Measurements from ENCODE around the gene ENTPD8. TPM values are rescaled to one million over a fixed set of nuclear protein-coding genes. Genes with fewer than 3 reads are reported as not detected.

ENTPD8 gene
- total RNA-seq, 1 donor from 2014 or later: not detected

- ATAC-seq: peak; percentile 20
Measured at GRCh38 chr9:137445930-137446431, 4.8 kb upstream of the ENTPD8 start.

DNA sequence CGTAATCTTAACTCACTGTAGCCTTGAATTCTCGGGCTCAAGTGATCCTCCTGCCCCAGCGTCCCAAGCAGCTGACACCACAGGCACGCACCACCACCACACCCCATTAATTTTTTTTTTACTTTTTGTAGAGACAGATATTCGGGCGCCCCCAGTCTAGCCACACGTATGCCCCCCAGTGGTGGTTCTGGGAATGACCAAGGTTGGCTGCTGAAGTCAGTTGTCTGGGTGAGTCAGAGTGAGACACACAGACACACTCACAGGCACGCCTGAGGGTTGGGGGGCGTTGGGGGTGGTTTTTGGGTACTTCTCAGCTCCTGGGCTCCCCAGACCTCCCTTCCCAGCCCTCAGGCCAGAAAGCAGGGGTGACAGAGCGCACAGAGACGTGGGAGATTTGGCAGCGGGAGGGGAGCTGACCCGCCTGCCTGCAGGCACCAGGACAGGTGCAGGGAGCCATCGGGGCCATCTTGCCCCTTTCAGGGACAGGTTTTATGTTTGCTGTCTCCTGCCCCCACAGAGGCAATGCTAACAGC lies 4.2 kb upstream of the ENTPD8 start:
- peak; percentile 81 for ATAC-seq

DNA sequence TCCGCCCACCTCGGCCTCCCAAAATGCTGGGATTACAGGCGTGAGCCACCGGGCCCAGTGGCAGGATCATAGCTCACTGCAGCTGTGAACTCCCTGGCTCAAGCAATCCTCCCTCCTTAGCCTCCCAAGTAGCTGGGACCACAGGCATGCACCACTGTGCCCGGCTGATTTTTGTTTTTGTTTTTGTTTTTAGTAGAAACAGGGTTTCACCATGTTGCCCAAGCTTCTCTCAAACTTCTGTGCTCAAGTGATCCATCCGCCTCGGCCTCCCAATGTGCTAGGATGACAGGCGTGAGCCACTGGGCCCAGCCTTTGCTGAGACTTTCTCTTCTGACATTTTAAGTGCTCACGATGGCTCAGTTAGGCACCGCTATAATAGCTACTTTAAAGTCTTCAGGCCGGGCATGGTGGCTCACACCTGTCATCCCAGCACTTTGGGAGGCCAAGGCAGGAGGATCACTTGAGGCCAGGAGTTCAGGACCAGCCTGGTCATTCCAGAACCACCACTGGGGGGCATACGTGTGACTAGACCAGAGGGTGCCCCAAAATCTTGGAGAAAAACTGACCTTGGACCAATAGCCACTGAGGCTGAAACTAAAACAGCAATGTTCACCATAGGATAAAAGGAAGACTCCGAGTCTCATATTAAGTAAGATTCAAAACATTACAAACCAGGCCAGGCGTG lies 3.1 kb upstream of the ENTPD8 start:
- no peak for ATAC-seq

- ATAC-seq: no peak
Measured at GRCh38 chr9:137441935-137442321, 771 bp upstream of the ENTPD8 start.

GRCh38 chr9:137439158-137439714 lies 1.9 kb downstream of the ENTPD8 start:
- no peak for ATAC-seq

DNA sequence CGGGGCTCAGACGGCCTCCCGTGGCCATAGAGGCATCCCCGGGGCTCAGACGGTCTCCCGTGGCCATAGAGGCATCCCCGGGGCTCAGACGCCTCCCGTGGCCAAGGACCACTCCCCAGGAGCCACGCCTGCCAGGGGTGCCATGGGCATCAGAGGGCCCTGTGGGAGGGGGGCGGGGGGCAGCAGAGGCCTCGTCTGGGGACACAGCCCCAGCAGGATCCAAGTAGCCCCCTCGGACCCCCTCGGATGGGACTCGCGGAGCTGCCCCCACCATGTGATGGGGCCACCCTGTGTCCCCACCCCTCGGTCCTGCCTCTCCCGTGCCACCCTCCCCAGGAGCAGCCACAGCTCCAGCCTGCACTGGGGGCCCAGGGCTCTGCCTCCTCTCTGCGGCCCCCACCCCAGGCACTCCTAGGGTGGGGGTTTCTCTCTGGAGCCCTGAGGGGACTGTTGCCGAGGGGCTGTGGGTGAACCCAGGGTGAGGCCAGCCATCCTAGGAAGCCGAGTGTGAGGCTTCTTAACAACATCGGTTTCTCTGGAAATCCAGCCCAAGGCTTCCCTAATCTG lies 2.5 kb downstream of the ENTPD8 start:
- ATAC-seq: no peak

DNA sequence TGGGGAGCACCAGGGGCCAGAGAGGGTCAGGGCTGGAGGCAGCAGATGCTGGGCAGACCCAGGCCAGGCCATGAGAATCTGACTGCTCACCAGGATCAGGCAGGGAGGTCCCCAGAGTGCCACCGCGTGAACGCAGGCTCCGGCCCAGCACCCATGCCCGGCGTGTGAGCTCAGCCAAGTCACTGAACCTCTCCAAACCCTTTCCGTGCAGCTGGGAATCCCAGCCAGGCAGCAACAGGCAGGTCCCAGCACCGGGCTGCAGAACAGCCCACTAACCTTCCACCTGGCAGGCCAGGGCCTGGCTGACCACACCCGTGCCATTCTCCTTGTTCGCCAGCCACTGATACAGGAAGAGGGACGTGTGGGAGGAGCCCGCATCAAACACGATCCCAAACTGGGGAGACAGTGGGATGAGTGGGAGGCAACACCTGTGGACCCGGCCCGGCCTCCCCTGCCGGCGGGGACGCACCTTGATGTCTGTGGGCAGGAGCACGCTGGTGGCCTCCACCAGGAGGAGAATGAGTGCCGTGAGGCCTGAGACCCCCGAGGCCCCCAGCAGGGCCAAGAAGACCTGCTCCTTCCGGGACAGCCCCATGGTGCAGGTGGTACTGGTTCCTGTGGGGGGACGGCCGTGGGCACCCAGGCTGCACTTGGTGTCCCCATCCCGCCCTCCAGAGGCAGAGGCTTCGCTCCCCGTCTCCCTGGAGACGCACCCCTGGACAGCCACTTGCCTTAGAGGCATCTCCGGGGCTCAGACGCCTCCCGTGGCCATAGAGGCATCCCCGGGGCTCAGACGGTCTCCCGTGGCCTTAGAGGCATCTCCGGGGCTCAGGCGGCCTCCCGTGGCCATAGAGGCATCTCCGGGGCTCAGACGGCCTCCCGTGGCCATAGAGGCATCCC lies 3.2 kb downstream of the ENTPD8 start:
- ATAC-seq: no peak

DNA sequence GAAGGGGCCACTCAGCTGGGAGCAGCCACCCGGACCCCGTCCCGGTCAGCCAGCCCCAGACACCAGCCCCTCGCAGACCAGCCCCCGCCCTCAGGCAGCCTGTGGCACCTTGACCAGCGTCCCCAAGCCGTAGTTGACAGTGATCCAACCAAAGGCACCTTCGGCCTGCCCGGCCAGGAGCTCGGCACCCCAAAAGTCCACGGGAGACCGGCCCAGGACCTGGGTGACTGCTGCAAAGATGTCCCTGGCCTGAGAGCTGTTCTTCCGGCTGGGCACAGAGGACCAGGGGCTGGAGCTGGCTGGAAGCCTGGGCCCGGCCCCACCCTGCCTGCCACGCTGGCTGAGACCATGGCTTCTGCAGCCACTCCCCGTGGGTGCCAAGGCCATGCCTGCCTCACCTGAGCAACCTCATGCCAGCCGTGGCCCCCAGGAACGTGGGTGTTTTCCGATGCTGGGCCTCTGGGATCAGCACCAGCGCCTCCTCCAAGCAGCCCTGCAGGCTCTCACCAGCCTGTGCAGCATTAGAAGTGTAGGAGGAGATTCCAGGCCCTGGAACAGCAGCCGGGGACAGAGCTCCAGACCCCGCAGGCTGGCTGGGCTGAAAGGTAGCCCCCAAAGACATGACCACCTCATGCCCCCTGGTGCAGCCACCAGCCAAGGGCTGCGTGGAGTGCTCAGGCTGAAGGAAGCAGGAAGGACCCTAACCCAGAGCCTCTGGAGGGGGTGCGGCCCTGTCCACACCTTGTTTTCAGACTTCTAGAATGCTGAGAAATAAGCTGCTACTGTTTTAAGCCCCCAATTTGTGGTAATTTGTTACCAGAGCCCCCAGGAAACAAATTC lies 4.2 kb downstream of the ENTPD8 start:
- no peak for ATAC-seq

GRCh38 chr9:137435980-137436760 lies 5.0 kb downstream of the ENTPD8 start:
- ATAC-seq: peak; percentile 60

GRCh38 chr9:137435381-137435891 lies 5.7 kb downstream of the ENTPD8 start:
- no peak for ATAC-seq

- ATAC-seq: no peak
Measured at GRCh38 chr9:137434498-137435380, 6.4 kb downstream of the ENTPD8 start.

DNA sequence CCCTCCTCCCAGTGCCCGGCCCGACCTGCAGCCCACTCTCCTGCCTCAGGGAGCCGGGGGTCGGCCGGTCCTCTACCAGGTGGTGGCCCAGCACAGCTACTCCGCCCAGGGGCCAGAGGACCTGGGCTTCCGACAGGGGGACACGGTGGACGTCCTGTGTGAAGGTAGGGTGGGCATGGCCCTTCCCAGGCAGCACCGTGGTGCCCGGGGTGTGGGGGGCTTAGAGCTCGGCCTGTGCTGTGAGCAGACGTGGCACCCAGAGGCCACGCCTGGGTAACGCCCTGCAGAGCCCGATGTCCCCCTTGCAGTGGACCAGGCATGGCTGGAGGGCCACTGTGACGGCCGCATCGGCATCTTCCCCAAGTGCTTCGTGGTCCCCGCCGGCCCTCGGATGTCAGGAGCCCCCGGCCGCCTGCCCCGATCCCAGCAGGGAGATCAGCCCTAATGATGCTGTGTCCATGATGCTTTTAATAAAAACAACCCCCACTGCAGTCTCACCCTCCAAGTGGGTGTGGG lies 7.2 kb downstream of the ENTPD8 start:
- ATAC-seq: no peak

GRCh38 chr9:137433349-137433915 lies 7.7 kb downstream of the ENTPD8 start:
- no peak for ATAC-seq

DNA sequence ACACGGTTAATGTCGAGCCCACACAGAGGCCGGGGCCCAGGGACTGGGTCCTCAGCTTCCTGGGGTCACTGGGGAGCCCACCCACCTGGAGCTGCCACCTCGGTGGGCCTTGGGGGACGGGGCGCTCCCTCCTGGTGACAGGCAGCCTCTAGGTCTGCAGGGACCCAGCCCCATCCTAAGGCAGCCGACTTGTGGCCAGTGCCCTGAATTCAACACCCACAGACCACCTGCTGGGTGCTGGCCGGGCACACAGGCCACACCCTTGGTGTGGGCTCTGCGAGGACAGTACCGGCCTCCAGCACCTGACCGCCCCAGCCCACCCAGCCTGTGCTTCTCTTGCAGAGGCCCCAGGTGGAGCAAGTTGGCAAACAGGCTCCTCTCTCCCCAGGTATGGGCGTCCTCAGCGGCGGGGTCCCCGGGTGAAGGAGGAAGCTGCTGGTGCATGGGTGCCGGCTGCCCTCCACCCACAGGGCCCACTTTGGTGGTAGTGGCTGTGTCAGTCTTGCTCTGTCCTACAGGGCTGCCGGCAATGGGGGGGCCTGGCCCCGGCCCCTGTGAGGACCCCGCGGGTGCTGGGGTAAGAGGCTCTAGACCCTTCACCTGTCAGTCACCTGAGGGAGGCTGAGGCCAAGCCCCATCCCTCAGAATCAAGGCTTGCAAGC lies 8.3 kb downstream of the ENTPD8 start:
- ATAC-seq: no peak

DNA sequence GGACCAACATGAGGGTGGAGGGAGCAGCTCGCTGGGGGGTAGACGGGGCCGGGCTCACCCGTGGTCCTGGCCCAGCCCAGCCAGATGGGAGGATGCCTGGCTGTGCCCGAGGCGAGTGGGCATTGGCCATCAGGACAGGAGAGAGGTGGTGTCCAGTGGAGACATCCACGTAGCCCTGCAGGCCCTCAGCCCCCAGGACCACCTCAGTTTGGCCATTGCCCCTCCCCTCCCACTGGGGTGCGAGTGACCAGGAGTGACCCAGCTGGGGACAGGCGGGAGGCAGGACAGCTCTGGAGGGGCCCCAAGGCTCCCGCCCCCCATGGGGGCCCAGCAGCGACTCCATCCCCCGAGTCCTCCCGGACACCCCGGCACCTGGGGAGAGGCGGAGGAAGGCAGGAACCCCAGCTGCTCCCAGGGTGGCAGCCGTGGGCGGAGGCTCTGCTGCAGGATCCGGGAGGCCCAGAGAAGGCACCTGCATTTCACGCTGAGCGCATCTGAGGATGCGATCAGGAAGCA lies 9.7 kb downstream of the ENTPD8 start:
- no peak for ATAC-seq

- ATAC-seq: no peak
Measured at GRCh38 chr9:137430723-137431415, 10.3 kb downstream of the ENTPD8 start.

DNA sequence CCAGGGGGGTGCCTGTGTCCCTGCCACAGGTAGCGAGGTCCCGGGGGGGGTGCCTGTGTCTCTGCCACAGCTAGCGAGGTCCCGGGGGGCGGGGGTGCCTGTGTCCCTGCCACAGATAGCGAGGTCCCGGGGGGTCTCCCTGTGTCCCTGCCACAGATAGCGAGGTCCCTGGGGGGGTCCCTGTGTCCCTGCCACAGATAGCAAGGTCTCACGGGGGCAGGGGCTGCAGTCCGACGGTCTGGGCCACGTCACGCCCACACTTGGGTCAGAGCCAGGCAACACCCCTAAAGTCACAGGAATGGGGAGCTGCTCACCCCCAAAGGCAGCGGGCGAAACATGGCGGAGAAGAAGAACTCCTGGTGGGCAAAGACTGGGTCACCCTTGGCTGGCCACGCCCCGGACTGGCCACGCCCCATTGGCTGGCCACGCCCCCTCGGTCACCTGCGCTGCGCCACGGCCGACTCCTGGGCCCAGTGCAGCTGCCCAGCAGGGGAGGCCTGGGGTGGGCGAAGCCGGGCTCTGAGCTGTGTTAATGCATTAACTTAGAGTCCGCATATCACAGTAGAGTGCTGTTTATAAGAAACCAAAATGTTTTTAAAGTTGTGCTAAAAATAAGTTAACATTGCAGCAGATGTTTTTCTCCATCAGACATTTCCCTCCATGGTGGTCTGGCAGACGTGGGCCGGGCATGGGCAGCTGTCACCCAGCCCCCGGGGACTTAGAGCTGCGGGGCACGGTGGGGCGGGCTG lies 11.0 kb downstream of the ENTPD8 start:
- peak; percentile 34 for ATAC-seq

Data from esophagus mucosa (tissue), 1 donor.